ENCODE results near the gene RGPD6.
"Not testable (repeated sequence)": the region's sequence is repeated elsewhere in the genome, so short reads cannot be mapped to it uniquely, and the experiment has no call there.

Gene RGPD6

GRCh38 chr2:110591973-110592372 lies 15.0 kb upstream of the RGPD6 start:
- not testable (repeated sequence) for H3K27me3 ChIP-seq (ENCODE audit: control insufficient read depth, insufficient read depth, low read length, poor library complexity, severe bottlenecking); H3K36me3 ChIP-seq (ENCODE audit: control insufficient read depth, insufficient read depth, low read length); H3K4me3 ChIP-seq (ENCODE audit: insufficient read depth, low read depth, low read length); H3K27ac ChIP-seq (ENCODE audit: insufficient read depth, low read depth, low read length, poor library complexity, severe bottlenecking); H3K4me1 ChIP-seq (ENCODE audit: control insufficient read depth, insufficient read depth, low read length); H3K9me3 ChIP-seq (ENCODE audit: control insufficient read depth, low read length)
- no CpG with 5 or more reads among the region's 2 CpGs for WGBS, 2 experiments

GRCh38 chr2:110589677-110590330 lies 12.8 kb upstream of the RGPD6 start:
- H3K4me3 ChIP-seq (ENCODE audit: insufficient read depth, low read depth, low read length); H3K27ac ChIP-seq (ENCODE audit: insufficient read depth, low read depth, low read length, poor library complexity, severe bottlenecking); H3K27me3 ChIP-seq (ENCODE audit: control insufficient read depth, insufficient read depth, low read length, poor library complexity, severe bottlenecking); H3K4me1 ChIP-seq (ENCODE audit: control insufficient read depth, insufficient read depth, low read length); H3K9me3 ChIP-seq (ENCODE audit: control insufficient read depth, low read length); H3K36me3 ChIP-seq (ENCODE audit: control insufficient read depth, insufficient read depth, low read length): not testable (repeated sequence)
- WGBS, 2 experiments, result no CpG with 5 or more reads among the region's 15 CpGs

- H3K36me3 ChIP-seq (ENCODE audit: control insufficient read depth, insufficient read depth, low read length); H3K4me3 ChIP-seq (ENCODE audit: insufficient read depth, low read depth, low read length); H3K27ac ChIP-seq (ENCODE audit: insufficient read depth, low read depth, low read length, poor library complexity, severe bottlenecking); H3K4me1 ChIP-seq (ENCODE audit: control insufficient read depth, insufficient read depth, low read length); H3K9me3 ChIP-seq (ENCODE audit: control insufficient read depth, low read length); H3K27me3 ChIP-seq (ENCODE audit: control insufficient read depth, insufficient read depth, low read length, poor library complexity, severe bottlenecking): not testable (repeated sequence)
- no CpG with 5 or more reads among the region's 1 CpG for WGBS, 2 experiments
These were observed 11.5 kb upstream of the RGPD6 start for GRCh38 chr2:110588520-110588919.

- not testable (repeated sequence) for H3K9me3 ChIP-seq (ENCODE audit: control insufficient read depth, low read length); H3K4me3 ChIP-seq (ENCODE audit: insufficient read depth, low read depth, low read length); H3K36me3 ChIP-seq (ENCODE audit: control insufficient read depth, insufficient read depth, low read length); H3K27ac ChIP-seq (ENCODE audit: insufficient read depth, low read depth, low read length, poor library complexity, severe bottlenecking); H3K4me1 ChIP-seq (ENCODE audit: control insufficient read depth, insufficient read depth, low read length); H3K27me3 ChIP-seq (ENCODE audit: control insufficient read depth, insufficient read depth, low read length, poor library complexity, severe bottlenecking)
- whole genome bisulfite sequencing, 2 experiments, result no CpG with 5 or more reads among the region's 12 CpGs
These were observed 2.4 kb upstream of the RGPD6 start for GRCh38 chr2:110579216-110579965.

GRCh38 chr2:110578429-110578828 lies 1.4 kb upstream of the RGPD6 start:
- H3K9me3 ChIP-seq (ENCODE audit: control insufficient read depth, low read length); H3K4me3 ChIP-seq (ENCODE audit: insufficient read depth, low read depth, low read length); H3K27ac ChIP-seq (ENCODE audit: insufficient read depth, low read depth, low read length, poor library complexity, severe bottlenecking); H3K36me3 ChIP-seq (ENCODE audit: control insufficient read depth, insufficient read depth, low read length); H3K27me3 ChIP-seq (ENCODE audit: control insufficient read depth, insufficient read depth, low read length, poor library complexity, severe bottlenecking); H3K4me1 ChIP-seq (ENCODE audit: control insufficient read depth, insufficient read depth, low read length): not testable (repeated sequence)
- WGBS, 2 experiments, result no CpG with 5 or more reads among the region's 1 CpG

GRCh38 chr2:110499755-110500377 lies 77.2 kb downstream of the RGPD6 start:
- not testable (repeated sequence) for H3K4me3 ChIP-seq (ENCODE audit: insufficient read depth, low read depth, low read length); H3K9me3 ChIP-seq (ENCODE audit: control insufficient read depth, low read length); H3K27me3 ChIP-seq (ENCODE audit: control insufficient read depth, insufficient read depth, low read length, poor library complexity, severe bottlenecking); H3K4me1 ChIP-seq (ENCODE audit: control insufficient read depth, insufficient read depth, low read length); H3K27ac ChIP-seq (ENCODE audit: insufficient read depth, low read depth, low read length, poor library complexity, severe bottlenecking); H3K36me3 ChIP-seq (ENCODE audit: control insufficient read depth, insufficient read depth, low read length)
- no CpG with 5 or more reads among the region's 8 CpGs for WGBS, 2 experiments

- H3K4me1 ChIP-seq (ENCODE audit: control insufficient read depth, insufficient read depth, low read length); H3K36me3 ChIP-seq (ENCODE audit: control insufficient read depth, insufficient read depth, low read length); H3K27me3 ChIP-seq (ENCODE audit: control insufficient read depth, insufficient read depth, low read length, poor library complexity, severe bottlenecking); H3K9me3 ChIP-seq (ENCODE audit: control insufficient read depth, low read length); H3K4me3 ChIP-seq (ENCODE audit: insufficient read depth, low read depth, low read length); H3K27ac ChIP-seq (ENCODE audit: insufficient read depth, low read depth, low read length, poor library complexity, severe bottlenecking): not testable (repeated sequence)
- no CpG with 5 or more reads among the region's 6 CpGs for WGBS, 2 experiments
These were observed 81.0 kb downstream of the RGPD6 start for GRCh38 chr2:110496027-110496426.

GRCh38 chr2:110494488-110494887 lies 82.5 kb downstream of the RGPD6 start:
- not testable (repeated sequence) for H3K4me1 ChIP-seq (ENCODE audit: control insufficient read depth, insufficient read depth, low read length); H3K4me3 ChIP-seq (ENCODE audit: insufficient read depth, low read depth, low read length); H3K27ac ChIP-seq (ENCODE audit: insufficient read depth, low read depth, low read length, poor library complexity, severe bottlenecking); H3K9me3 ChIP-seq (ENCODE audit: control insufficient read depth, low read length); H3K27me3 ChIP-seq (ENCODE audit: control insufficient read depth, insufficient read depth, low read length, poor library complexity, severe bottlenecking); H3K36me3 ChIP-seq (ENCODE audit: control insufficient read depth, insufficient read depth, low read length)
- no CpG with 5 or more reads among the region's 3 CpGs for WGBS, 2 experiments

GRCh38 chr2:110488991-110489390 lies 88.0 kb downstream of the RGPD6 start:
- no CpG with 5 or more reads among the region's 1 CpG for WGBS, 2 experiments
- H3K4me1 ChIP-seq (ENCODE audit: control insufficient read depth, insufficient read depth, low read length); H3K36me3 ChIP-seq (ENCODE audit: control insufficient read depth, insufficient read depth, low read length); H3K4me3 ChIP-seq (ENCODE audit: insufficient read depth, low read depth, low read length); H3K27ac ChIP-seq (ENCODE audit: insufficient read depth, low read depth, low read length, poor library complexity, severe bottlenecking); H3K9me3 ChIP-seq (ENCODE audit: control insufficient read depth, low read length); H3K27me3 ChIP-seq (ENCODE audit: control insufficient read depth, insufficient read depth, low read length, poor library complexity, severe bottlenecking): not testable (repeated sequence)

GRCh38 chr2:110482697-110483096 lies 94.3 kb downstream of the RGPD6 start:
- not testable (repeated sequence) for H3K4me1 ChIP-seq (ENCODE audit: control insufficient read depth, insufficient read depth, low read length); H3K9me3 ChIP-seq (ENCODE audit: control insufficient read depth, low read length); H3K4me3 ChIP-seq (ENCODE audit: insufficient read depth, low read depth, low read length); H3K27ac ChIP-seq (ENCODE audit: insufficient read depth, low read depth, low read length, poor library complexity, severe bottlenecking); H3K27me3 ChIP-seq (ENCODE audit: control insufficient read depth, insufficient read depth, low read length, poor library complexity, severe bottlenecking); H3K36me3 ChIP-seq (ENCODE audit: control insufficient read depth, insufficient read depth, low read length)
- WGBS, 2 experiments, result no CpG with 5 or more reads among the region's 4 CpGs

Data from ectodermal cell (in vitro differentiated cells).